K562 (cell line): ENCODE results near the gene SLC25A42. TPM values are rescaled to one million over a fixed set of nuclear protein-coding genes. Genes with fewer than 3 reads are reported as not detected.

Source experiments
- CREBBP ChIP-seq: IDR thresholded peaks from one replicate; pipeline ENCODE4 v1.6.1; 2012; ENCODE audit warnings: low read depth, mild to moderate bottlenecking, control low read depth, inconsistent platforms, low read length
- CREM ChIP-seq: IDR thresholded peaks from 2 replicates; pipeline ENCODE4 v1.6.1; 2014; ENCODE audit warnings: antibody characterized with exemption, low read depth
- DPF2 ChIP-seq: fragments of 450-650 bp; IDR thresholded peaks from 2 replicates; pipeline ENCODE4 v1.6.1; 2016
- ETS2 ChIP-seq: IDR thresholded peaks from 2 replicates; pipeline ENCODE4 v1.6.1; 2016; ENCODE audit warnings: borderline replicate concordance, missing genetic modification characterization, mild to moderate bottlenecking, moderate library complexity, missing compliant biosample characterization; ENCODE audit not compliant: poor library complexity, severe bottlenecking
- JUN ChIP-seq, 2 experiments: sonication (generic) in 1 of 2; formaldehyde crosslinking in 1 of 2; IDR thresholded peaks; 2 replicates each; pipeline versions ENCODE4 v1.6.1 to v1.8.0; 2012 to 2022; ENCODE audit warnings: borderline replicate concordance in 2 of 2, mild to moderate bottlenecking in 2 of 2, improper control_type of control experiment in 1 of 2, low read depth in 1 of 2, low read length in 1 of 2, missing genetic modification reagents in 1 of 2
- KAT7 ChIP-seq: sonication (generic); formaldehyde crosslinking; IDR thresholded peaks from 2 replicates; pipeline ENCODE4 v1.8.0; 2022; ENCODE audit warnings: missing genetic modification reagents, mild to moderate bottlenecking, borderline replicate concordance
- SMARCA5 ChIP-seq: fragments of 450-650 bp; IDR thresholded peaks from 2 replicates; pipeline ENCODE4 v1.6.1; 2016
- TEAD2 ChIP-seq: fragments of 450-650 bp; IDR thresholded peaks from 2 replicates; pipeline ENCODE4 v1.6.1; 2016; ENCODE audit warnings: missing genetic modification characterization, control low read depth, missing compliant biosample characterization
- YY1 ChIP-seq, 3 experiments: IDR thresholded peaks; 2 replicates each; pipeline ENCODE4 v1.6.1; 2011; ENCODE audit warnings: low read length in 2 of 3, mild to moderate bottlenecking in 2 of 3, moderate library complexity in 2 of 3, borderline replicate concordance in 1 of 3, control low read depth in 1 of 3, low read depth in 1 of 3; ENCODE audit not compliant: insufficient read depth in 3 of 3, insufficient replicate concordance in 2 of 3, control insufficient read depth in 1 of 3, insufficient read length in 1 of 3; ENCODE audit errors: extremely low read depth in 1 of 3
- ZNF57 ChIP-seq: fragments of 450-650 bp; formaldehyde crosslinking; IDR thresholded peaks from 2 replicates; pipeline ENCODE4 v1.4.0; 2020; ENCODE audit warnings: mild to moderate bottlenecking, moderate library complexity
- polyA plus RNA-seq, 8 experiments: library from polyadenylated mRNA; depleted of rRNA in 4 of 8; stranded (reverse) in 5 of 8; unstranded in 3 of 8; fragments of >200 nt; fragmentation: Nextera tagmentation in 2 of 8; fragmentation: Illumina TruSeq in 1 of 8; extraction: Ambion mirVana in 2 of 8; extraction: Trizol in 1 of 8; gene quantifications; 2 replicates each; pipeline versions ENCODE4 v1.2.1 to v1.2.3, GENCODE V29; 2011 to 2014; ENCODE audit warnings: inconsistent platforms in 1 of 8, missing spikeins in 1 of 8
- total RNA-seq, 7 experiments: library from RNA; depleted of rRNA in 6 of 7; stranded (reverse); fragments of >200 nt in 6 of 7; fragmentation: Illumina TruSeq in 2 of 7; extraction: Trizol in 2 of 7; gene quantifications; 2 replicates each; pipeline versions ENCODE4 v1.2.1 to v1.2.3, GENCODE V29; 2011 to 2021; ENCODE audit warnings: low replicate concordance in 1 of 7
- TF ChIP-seq, protein P1 (sequence below): sonication (generic); formaldehyde crosslinking; IDR thresholded peaks from 2 replicates; pipeline ENCODE4 v1.8.0; 2022; ENCODE audit warnings: mild to moderate bottlenecking, missing genetic modification reagents
- TF ChIP-seq, protein P2 (sequence below): fragments of 250-450 bp; sonication (Bioruptor Pico); IDR thresholded peaks from 2 replicates; pipeline ENCODE4 v1.5.0; 2020; ENCODE audit warnings: mild to moderate bottlenecking
- TF ChIP-seq, protein P3 (sequence below): fragments of 450-650 bp; formaldehyde crosslinking; IDR thresholded peaks from 2 replicates; pipeline ENCODE4 v1.4.0; 2020; ENCODE audit warnings: mild to moderate bottlenecking, moderate library complexity
- TF ChIP-seq, protein P4 (sequence below), 2 experiments: IDR thresholded peaks; 2 replicates each; pipeline ENCODE4 v1.6.1; 2011; ENCODE audit warnings: borderline replicate concordance in 1 of 2, control low read depth in 1 of 2, low read depth in 1 of 2, low read length in 1 of 2, mild to moderate bottlenecking in 1 of 2, mixed read lengths in 1 of 2, moderate library complexity in 1 of 2; ENCODE audit not compliant: insufficient read depth in 1 of 2, insufficient read length in 1 of 2, poor library complexity in 1 of 2, severe bottlenecking in 1 of 2; ENCODE audit errors: extremely low read depth in 1 of 2
- TF ChIP-seq, protein P5 (sequence below): sonication (generic); formaldehyde crosslinking; IDR thresholded peaks from 2 replicates; pipeline ENCODE4 v1.8.0; 2022; ENCODE audit warnings: mild to moderate bottlenecking, missing genetic modification reagents

SLC25A42 gene
- total and polyA plus RNA-seq, 9 of the 15 experiments (the other 6 are each of a cell fraction or from before 2014, with no cell fraction given): 0.59 to 32.2 (median 14.1) TPM

DNA sequence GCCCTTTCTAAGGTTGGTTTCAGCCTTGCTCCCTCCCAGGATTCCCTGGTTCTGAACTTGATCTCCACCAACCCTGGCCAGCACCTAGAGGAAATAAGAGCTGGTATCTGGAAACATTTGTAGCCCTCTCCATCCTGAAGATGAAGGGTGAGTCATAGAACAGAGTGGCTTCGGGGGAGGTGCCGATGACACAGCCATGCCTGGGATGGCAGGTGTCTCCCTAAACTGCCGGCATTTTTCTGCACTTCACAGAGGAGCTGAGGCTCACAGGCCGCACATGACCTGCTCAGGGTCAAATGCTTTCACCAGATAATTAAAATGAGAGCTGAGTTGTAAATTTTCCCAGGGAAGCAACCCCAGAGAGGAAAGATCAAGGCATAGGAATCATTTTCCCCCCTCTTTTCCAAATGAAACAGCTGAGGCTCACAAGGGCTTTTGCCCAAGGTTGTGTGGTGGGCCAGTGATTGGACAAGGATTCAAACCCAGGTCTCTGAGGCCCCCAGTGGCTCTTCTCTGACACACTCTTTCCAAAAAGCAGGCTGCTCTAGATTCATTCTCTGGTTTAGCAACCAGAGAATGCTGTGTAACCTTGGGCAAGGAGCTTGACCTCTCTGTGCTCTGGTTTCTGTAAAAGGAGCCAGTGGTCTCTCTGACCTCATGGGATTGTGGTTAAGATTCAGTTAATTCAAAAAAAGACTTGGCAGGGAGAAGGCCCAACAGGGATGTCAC lies 1.2 kb upstream of the SLC25A42 start (continued):
- TF ChIP-seq, protein P1, sequence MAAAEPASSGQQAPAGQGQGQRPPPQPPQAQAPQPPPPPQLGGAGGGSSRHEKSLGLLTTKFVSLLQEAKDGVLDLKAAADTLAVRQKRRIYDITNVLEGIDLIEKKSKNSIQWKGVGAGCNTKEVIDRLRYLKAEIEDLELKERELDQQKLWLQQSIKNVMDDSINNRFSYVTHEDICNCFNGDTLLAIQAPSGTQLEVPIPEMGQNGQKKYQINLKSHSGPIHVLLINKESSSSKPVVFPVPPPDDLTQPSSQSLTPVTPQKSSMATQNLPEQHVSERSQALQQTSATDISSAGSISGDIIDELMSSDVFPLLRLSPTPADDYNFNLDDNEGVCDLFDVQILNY: no peak
- TF ChIP-seq KAT7: no peak
- TF ChIP-seq, protein P2, sequence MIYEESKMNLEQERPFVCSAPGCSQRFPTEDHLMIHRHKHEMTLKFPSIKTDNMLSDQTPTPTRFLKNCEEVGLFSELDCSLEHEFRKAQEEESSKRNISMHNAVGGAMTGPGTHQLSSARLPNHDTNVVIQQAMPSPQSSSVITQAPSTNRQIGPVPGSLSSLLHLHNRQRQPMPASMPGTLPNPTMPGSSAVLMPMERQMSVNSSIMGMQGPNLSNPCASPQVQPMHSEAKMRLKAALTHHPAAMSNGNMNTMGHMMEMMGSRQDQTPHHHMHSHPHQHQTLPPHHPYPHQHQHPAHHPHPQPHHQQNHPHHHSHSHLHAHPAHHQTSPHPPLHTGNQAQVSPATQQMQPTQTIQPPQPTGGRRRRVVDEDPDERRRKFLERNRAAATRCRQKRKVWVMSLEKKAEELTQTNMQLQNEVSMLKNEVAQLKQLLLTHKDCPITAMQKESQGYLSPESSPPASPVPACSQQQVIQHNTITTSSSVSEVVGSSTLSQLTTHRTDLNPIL (CRISPR knock-in tag): no peak
- no peak for TF ChIP-seq ETS2
- peak; percentile 83 for TF ChIP-seq DPF2
- TF ChIP-seq, protein P3, sequence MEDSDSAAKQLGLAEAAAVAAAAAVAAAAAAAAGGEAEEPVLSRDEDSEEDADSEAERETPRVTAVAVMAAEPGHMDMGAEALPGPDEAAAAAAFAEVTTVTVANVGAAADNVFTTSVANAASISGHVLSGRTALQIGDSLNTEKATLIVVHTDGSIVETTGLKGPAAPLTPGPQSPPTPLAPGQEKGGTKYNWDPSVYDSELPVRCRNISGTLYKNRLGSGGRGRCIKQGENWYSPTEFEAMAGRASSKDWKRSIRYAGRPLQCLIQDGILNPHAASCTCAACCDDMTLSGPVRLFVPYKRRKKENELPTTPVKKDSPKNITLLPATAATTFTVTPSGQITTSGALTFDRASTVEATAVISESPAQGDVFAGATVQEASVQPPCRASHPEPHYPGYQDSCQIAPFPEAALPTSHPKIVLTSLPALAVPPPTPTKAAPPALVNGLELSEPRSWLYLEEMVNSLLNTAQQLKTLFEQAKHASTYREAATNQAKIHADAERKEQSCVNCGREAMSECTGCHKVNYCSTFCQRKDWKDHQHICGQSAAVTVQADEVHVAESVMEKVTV (CRISPR knock-in tag): no peak
- no peak for TF ChIP-seq CREBBP
- TF ChIP-seq, protein P4, sequence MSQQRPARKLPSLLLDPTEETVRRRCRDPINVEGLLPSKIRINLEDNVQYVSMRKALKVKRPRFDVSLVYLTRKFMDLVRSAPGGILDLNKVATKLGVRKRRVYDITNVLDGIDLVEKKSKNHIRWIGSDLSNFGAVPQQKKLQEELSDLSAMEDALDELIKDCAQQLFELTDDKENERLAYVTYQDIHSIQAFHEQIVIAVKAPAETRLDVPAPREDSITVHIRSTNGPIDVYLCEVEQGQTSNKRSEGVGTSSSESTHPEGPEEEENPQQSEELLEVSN (IDR thresholded peaks at IDR 0.05; ENCODE audit: borderline replicate concordance in 1 of 2, extremely low read depth in 1 of 2, insufficient read depth in 1 of 2, insufficient read length in 1 of 2, low read depth in 1 of 2, low read length in 1 of 2, poor library complexity in 1 of 2, severe bottlenecking in 1 of 2): peak in 1 of 2 experiments; percentile 44
- TF ChIP-seq SMARCA5: peak; percentile 97
- TF ChIP-seq ZNF57 (CRISPR knock-in tag): no peak
- peak in 2 of 3 experiments; percentile 45 to 78 for TF ChIP-seq YY1 (IDR thresholded peaks at IDR 0.05; ENCODE audit: borderline replicate concordance in 1 of 3, control insufficient read depth in 1 of 3, extremely low read depth in 1 of 3, insufficient read depth in 3 of 3, insufficient read length in 1 of 3, insufficient replicate concordance in 2 of 3, low read depth in 1 of 3, low read length in 2 of 3)
- peak; percentile 86 for TF ChIP-seq JUN (IDR thresholded peaks at IDR 0.05; ENCODE audit: borderline replicate concordance, low read depth, low read length)
- TF ChIP-seq JUN (CRISPR knock-in tag; IDR thresholded peaks at IDR 0.05; ENCODE audit: borderline replicate concordance): no peak
- TF ChIP-seq CREM: peak; percentile 71; the same call in 1 of the 2 replicates
- TF ChIP-seq, protein P5, sequence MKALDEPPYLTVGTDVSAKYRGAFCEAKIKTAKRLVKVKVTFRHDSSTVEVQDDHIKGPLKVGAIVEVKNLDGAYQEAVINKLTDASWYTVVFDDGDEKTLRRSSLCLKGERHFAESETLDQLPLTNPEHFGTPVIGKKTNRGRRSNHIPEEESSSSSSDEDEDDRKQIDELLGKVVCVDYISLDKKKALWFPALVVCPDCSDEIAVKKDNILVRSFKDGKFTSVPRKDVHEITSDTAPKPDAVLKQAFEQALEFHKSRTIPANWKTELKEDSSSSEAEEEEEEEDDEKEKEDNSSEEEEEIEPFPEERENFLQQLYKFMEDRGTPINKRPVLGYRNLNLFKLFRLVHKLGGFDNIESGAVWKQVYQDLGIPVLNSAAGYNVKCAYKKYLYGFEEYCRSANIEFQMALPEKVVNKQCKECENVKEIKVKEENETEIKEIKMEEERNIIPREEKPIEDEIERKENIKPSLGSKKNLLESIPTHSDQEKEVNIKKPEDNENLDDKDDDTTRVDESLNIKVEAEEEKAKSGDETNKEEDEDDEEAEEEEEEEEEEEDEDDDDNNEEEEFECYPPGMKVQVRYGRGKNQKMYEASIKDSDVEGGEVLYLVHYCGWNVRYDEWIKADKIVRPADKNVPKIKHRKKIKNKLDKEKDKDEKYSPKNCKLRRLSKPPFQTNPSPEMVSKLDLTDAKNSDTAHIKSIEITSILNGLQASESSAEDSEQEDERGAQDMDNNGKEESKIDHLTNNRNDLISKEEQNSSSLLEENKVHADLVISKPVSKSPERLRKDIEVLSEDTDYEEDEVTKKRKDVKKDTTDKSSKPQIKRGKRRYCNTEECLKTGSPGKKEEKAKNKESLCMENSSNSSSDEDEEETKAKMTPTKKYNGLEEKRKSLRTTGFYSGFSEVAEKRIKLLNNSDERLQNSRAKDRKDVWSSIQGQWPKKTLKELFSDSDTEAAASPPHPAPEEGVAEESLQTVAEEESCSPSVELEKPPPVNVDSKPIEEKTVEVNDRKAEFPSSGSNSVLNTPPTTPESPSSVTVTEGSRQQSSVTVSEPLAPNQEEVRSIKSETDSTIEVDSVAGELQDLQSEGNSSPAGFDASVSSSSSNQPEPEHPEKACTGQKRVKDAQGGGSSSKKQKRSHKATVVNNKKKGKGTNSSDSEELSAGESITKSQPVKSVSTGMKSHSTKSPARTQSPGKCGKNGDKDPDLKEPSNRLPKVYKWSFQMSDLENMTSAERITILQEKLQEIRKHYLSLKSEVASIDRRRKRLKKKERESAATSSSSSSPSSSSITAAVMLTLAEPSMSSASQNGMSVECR (CRISPR knock-in tag): 0 out of 2 replicates have a peak, but pooled peaks have one; percentile 22
- no peak for TF ChIP-seq TEAD2 (tag)
